OCI-LY3 (cell line): ENCODE measurements around the gene ITGB1.
"Not testable (repeated sequence)": the region's sequence is repeated elsewhere in the genome, so short reads cannot be mapped to it uniquely, and the experiment has no call there.

Source experiments
- H2AFZ ChIP-seq: fragments of 200-600, 300-600 bp; shearing (Covaris generic); 2 replicates; pipeline ENCODE4 v1.6.0; 2014; ENCODE audit warnings: antibody characterized with exemption, low read depth, low read length
- H3K27ac ChIP-seq: fragments of 200-600, 300-600 bp; sonication (generic); 2 replicates; pipeline ENCODE4 v1.5.1; 2014; ENCODE audit warnings: mild to moderate bottlenecking, low read length, moderate library complexity, mixed read lengths
- H3K27me3 ChIP-seq: fragments of 200-600, 300-600 bp; sonication (generic); 2 replicates; pipeline ENCODE4 v1.6.1; 2014; ENCODE audit warnings: low read depth, low read length, mixed read lengths
- H3K36me3 ChIP-seq: fragments of 200-600, 300-600 bp; sonication (generic); replicated peaks from 2 replicates; pipeline ENCODE3; 2014; ENCODE audit warnings: low read depth, low read length, mixed read lengths
- H3K4me1 ChIP-seq: fragments of 300-600, 200-600 bp; sonication (generic); 2 replicates; pipeline ENCODE4 v1.6.1; 2014; ENCODE audit warnings: low read length, mixed read lengths
- H3K4me2 ChIP-seq: fragments of 200-600, 300-600 bp; sonication (generic); 2 replicates; pipeline ENCODE4 v1.6.1; 2014; ENCODE audit warnings: low read length, mixed read lengths
- H3K4me3 ChIP-seq: fragments of 300-600, 200-600 bp; sonication (generic); 2 replicates; pipeline ENCODE4 v1.5.1; 2014; ENCODE audit warnings: antibody characterized with exemption, mild to moderate bottlenecking, low read length, moderate library complexity
- H3K79me2 ChIP-seq: fragments of 300-600, 200-600 bp; shearing (Covaris generic); 2 replicates; pipeline ENCODE4 v1.6.1; 2014; ENCODE audit warnings: mild to moderate bottlenecking, low read length, mixed read lengths
- H3K9ac ChIP-seq: fragments of 300-600, 200-600 bp; shearing (Covaris generic); 2 replicates; pipeline ENCODE4 v1.6.0; 2014; ENCODE audit warnings: mild to moderate bottlenecking, low read length, moderate library complexity
- H3K9me3 ChIP-seq: fragments of 200-600, 300-600 bp; shearing (Covaris generic); 2 replicates; pipeline ENCODE4 v1.6.1; 2014; ENCODE audit warnings: low read length, mixed read lengths; ENCODE audit not compliant: insufficient read depth
- H4K20me1 ChIP-seq: fragments of 200-600, 300-600 bp; sonication (generic); 2 replicates; pipeline ENCODE4 v1.6.1; 2016; ENCODE audit warnings: low read length, mixed read lengths; ENCODE audit not compliant: insufficient read depth
- EZH2phosphoT487 ChIP-seq: fragments of 200-600 bp; shearing (Covaris generic); IDR thresholded peaks from 2 replicates; pipeline ENCODE4 v1.6.1; 2018; ENCODE audit warnings: antibody characterized with exemption, mixed run types, low read depth
- TF ChIP-seq, protein P1 (sequence below): fragments of 200-600, 300-600 bp; sonication (generic); IDR thresholded peaks from 2 replicates; pipeline ENCODE4 v1.5.1; 2014; ENCODE audit warnings: antibody characterized with exemption, low read length, low read depth

The ITGB1 gene

DNA sequence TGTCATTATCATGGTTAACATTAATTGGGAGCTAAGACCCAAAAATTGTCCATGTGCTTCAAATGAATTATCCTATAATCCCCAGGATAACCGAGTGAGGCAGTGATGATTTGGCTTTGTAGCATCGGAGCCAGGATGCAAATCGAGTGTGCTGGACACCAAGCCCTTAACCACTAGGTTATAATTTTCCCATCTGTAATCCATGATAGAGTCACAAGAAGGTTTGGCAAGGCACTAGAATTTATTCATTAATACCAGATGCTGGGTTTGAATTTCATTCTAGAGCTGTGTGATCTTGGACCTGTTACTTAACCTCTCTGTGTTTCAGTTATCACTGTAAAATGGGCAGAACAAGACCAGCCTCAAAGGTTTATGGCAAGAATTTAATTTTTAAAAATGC lies 21.0 kb upstream of the ITGB1 start:
- Histone ChIP-seq H3K36me3 (no peaks in the 10 kb centered on the region), H3K4me1 (no peaks in the 10 kb centered on the region), H3K27me3 (peaks cover 25% of the 10 kb centered on the region), H3K9me3 (no peaks in the 10 kb centered on the region), H3K4me2 (no peak overlapping the region), H4K20me1 (no peaks in the 10 kb centered on the region), H3K27ac (no peak overlapping the region), H3K9ac (no peak overlapping the region), H3K4me3 (no peak overlapping the region), H3K79me2 (no peaks in the 10 kb centered on the region), H2AFZ (no peak overlapping the region)
- TF ChIP-seq EZH2phosphoT487: no peak
- TF ChIP-seq, protein P1, sequence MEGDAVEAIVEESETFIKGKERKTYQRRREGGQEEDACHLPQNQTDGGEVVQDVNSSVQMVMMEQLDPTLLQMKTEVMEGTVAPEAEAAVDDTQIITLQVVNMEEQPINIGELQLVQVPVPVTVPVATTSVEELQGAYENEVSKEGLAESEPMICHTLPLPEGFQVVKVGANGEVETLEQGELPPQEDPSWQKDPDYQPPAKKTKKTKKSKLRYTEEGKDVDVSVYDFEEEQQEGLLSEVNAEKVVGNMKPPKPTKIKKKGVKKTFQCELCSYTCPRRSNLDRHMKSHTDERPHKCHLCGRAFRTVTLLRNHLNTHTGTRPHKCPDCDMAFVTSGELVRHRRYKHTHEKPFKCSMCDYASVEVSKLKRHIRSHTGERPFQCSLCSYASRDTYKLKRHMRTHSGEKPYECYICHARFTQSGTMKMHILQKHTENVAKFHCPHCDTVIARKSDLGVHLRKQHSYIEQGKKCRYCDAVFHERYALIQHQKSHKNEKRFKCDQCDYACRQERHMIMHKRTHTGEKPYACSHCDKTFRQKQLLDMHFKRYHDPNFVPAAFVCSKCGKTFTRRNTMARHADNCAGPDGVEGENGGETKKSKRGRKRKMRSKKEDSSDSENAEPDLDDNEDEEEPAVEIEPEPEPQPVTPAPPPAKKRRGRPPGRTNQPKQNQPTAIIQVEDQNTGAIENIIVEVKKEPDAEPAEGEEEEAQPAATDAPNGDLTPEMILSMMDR: no peak

DNA sequence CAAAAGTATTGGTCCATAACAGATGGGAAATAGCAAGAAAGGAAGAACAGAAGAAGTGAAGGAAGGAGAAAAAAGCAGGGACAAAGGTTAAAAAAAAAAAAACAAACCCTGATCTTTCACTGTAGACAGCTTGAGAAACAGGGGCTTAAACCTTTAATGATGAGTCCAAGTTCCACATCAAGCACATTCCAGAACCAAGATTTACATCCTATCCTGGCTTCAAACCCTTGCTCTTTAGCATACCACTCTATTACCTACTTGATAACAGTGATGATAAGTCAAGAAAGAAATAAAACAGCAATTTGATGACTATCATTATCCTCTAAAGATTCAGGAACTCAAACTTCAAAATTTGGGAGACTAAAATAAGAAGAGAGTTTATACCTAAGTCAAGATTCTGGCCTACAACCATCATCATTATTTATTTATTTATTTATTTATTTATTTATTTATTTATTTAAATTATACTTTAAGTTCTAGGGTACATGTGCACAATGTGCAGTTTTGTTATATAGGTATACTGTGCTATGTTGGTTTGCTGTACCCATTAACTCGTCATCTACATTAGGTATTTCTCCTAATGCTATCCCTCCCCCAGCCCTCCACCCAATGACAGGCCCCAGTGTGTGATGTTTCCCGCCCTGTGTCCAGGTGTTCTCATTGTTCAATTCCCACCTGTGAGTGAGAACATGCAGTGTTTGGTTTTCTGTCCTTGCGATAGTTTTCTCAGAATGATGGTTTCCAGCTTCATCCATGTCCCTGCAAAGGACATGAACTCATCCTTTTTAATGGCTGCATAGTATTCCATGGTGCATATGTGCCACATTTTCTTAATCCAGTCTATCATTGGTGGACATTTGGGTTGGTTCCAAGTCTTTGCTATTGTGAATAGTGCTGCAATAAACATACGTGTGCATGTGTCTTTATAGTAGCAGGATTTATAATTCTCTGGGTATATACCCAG lies 20.1 kb upstream of the ITGB1 start:
- not testable (repeated sequence) for H3K4me3 ChIP-seq, H3K4me2 ChIP-seq, H3K9ac ChIP-seq, H2AFZ ChIP-seq, H3K79me2 ChIP-seq, H4K20me1 ChIP-seq, H3K4me1 ChIP-seq, H3K9me3 ChIP-seq, H3K36me3 ChIP-seq, H3K27ac ChIP-seq
- peaks cover 25% of the 10 kb centered on the region for H3K27me3 ChIP-seq

DNA sequence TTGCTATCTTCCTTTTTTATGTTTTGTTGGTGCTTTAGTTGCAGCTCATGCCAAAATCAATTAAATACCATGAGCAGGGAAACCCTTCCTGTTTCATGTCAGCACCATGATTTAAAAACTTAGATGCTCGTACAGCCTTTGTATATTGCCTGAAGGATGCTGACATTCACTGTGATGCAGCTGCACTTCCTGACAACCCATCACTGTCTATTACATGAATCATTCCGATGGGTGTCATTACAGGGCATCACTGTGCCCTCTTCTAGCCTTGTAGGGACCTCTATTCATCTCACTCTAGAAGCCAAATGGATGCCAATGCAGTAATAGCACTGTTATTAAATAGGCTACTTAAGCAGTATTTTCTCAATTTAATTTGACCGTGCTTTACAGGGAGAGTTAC lies 18.3 kb upstream of the ITGB1 start:
- Histone ChIP-seq H3K9ac (no peak overlapping the region), H3K79me2 (no peaks in the 10 kb centered on the region)

DNA sequence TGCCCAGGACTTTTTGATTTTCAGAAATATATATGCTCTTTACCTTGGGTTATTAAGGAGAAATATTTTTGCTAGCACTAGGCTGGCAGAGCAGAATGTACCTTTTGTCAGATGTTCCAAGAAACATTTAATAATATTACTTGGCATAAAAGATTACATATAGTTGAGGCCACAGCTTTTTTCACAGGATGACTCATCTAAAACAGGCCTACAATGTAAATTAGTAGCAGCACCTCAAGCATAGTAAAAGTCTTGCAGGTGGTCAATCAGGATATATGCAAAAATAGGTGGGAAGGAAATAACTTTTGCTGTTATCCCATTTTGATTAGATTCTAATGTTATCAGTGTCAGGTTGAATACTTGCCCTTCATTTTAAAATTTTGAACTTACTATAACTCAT lies 14.9 kb upstream of the ITGB1 start:
- Histone ChIP-seq H3K36me3 (no peaks in the 10 kb centered on the region), H2AFZ (no peak overlapping the region), H3K27ac (no peak overlapping the region), H4K20me1 (no peaks in the 10 kb centered on the region), H3K4me2 (no peak overlapping the region), H3K27me3 (peaks cover 38% of the 10 kb centered on the region), H3K4me1 (peaks cover 25% of the 10 kb centered on the region), H3K9ac (no peak overlapping the region), H3K4me3 (no peak overlapping the region), H3K79me2 (no peaks in the 10 kb centered on the region), H3K9me3 (no peaks in the 10 kb centered on the region)
- no peak for TF ChIP-seq EZH2phosphoT487
- TF ChIP-seq, protein P1: no peak

More for the DNA sequence above, 18.3 kb upstream of the ITGB1 start:
- H3K36me3 ChIP-seq: no peaks in the 10 kb centered on the region
- no peak overlapping the region for H3K4me2 ChIP-seq
- H3K4me3 ChIP-seq: no peak overlapping the region
- TF ChIP-seq, protein P1: no peak
- no peak for TF ChIP-seq EZH2phosphoT487
- H3K27ac ChIP-seq: no peak overlapping the region
- H2AFZ ChIP-seq: no peak overlapping the region
- H3K9me3 ChIP-seq: no peaks in the 10 kb centered on the region
- H3K27me3 ChIP-seq: peaks cover 41% of the 10 kb centered on the region
- no peaks in the 10 kb centered on the region for H4K20me1 ChIP-seq
- H3K4me1 ChIP-seq: peaks cover 17% of the 10 kb centered on the region
